ENCODE measurements around the gene KDM8.
"Not testable (repeated sequence)": the region's sequence is repeated elsewhere in the genome, so short reads cannot be mapped to it uniquely, and the experiment has no call there.

The KDM8 gene

GRCh38 chr16:27243725-27244362 is 40.5 kb downstream of the KDM8 start:
- DNase-seq (ENCODE audit: low read depth): no peak

DNA sequence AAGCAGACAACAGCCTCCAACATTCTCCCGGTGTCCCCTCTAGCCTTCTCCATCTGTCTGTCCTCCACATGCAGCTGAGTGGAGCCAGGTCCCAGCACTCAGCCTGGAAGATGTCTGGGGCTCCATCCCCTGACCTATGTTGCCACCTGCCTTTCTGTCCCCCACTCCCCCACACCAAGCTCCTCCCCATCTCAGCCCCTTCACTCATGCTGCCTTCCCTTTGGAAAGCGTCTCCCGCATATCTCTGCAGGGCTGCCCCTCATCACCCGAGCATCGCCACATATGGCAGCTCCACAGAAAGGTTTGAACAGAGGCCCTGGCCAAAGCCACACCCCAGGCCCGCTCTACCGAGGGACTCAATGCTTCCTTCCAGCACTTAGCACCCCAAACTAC is 41.0 kb downstream of the KDM8 start:
- no peak for DNase-seq (ENCODE audit: low read depth)

- DNase-seq (ENCODE audit: low read depth): no peak
Observed at GRCh38 chr16:27245276-27246172, 42.2 kb downstream of the KDM8 start.

DNA sequence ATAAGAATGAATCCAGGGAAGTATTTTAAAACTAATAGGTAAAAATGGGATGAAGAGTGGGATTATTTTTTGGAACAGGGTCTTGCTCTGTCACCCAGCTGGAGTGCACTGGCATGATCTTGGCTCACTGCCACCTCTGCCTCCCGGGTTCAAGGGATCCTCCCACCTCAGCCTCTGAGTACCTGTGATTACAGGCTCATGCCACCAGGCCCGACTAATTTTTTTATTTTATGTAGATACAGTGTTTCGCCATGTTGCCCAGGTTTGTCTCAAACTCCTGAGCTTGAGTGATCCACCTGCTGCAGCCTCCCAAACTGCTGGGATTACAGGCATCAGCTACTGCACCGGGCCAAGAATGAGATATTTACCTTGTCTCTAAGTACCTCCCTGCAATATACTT is 43.1 kb downstream of the KDM8 start:
- no peak for DNase-seq (ENCODE audit: low read depth)

GRCh38 chr16:27247076-27247475 is 43.8 kb downstream of the KDM8 start:
- not testable (repeated sequence) for DNase-seq (ENCODE audit: low read depth)

DNA sequence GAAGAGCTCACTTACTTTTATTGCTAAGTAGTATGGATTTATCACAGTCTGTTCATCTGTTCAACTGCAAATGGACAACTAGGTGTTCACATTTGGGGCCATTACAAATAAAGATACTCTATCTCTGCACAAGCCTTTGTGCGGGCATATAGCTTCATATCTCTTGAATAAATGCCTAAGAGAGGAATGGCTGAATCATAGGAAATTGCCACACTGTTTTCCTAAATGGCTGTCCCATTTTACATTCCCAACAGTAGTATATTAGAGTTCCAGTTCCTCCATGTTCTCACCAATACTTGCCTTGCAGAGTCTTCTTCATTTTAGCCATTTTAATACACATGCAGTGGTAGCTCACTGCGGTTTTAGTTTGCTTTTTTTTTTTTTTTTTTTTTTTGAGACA is 44.7 kb downstream of the KDM8 start:
- DNase-seq (ENCODE audit: low read depth): no peak

DNA sequence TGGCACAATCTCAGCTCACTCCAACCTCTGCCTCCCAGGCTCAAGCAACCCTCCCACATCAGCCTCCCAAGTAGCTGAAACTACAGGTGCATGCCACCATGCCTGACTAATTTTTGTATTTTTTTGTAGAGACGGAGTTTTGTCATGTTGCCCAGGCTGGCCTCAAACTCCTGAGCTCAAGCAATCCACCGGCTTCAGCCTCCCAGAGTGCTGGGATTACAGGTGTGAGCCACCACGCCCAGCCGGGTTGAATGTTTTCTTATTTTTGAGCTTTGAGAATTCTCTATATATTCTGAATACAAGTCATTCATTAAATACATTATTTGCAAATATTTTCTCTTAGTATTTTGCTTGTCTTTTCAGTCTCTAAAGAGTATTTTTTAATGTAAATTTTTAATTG is 45.6 kb downstream of the KDM8 start:
- not testable (repeated sequence) for DNase-seq (ENCODE audit: low read depth)

DNA sequence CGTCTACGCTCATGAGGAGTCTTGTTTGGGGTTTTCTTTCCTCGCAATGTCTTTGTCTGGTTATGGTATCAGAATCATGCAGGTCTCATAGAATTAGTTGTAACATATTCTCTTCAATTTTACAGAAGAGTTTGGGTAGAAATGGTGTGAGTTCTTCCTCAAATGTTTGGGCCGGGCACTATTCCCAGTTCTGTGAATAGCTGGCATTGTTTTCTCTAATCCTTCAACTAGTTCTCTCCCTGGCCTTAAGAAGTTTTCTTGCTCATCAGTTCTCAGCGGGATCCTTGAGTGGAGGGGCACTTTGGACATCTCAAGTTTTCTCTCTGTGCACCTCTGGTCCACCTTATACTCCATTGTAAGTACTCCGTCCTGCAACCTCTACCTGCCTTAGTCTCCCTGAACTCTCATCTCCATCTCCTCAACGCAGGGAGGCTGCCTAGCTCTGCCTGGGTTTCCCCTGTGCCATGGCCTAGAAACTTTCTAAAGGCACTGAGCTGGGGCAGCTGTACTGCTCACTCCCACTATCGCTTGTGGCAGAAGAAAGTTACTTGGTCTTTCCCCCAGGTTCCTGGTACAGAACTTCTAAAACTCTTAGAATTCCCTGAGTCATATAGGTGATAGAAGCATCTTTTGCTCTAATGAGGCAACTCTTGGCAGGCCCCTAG is 48.3 kb downstream of the KDM8 start:
- DNase-seq (ENCODE audit: low read depth): no peak

DNA sequence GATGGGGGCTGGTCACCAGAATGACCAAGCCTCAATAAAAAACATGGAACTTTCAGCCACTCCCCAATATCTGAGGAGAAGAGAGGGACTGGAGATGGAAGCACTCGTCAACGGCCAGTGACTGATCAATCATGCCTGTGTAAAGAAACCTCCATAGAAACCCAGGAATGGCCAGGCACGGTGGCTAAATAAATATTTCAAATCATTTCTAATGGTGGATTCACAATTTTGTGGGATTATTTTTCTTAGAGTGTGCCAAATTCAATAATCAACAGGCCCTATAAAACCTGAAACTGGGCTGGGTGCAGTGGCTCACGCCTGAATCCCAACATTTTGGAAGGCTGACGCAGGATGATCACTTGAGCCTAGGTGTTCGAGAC is 48.9 kb downstream of the KDM8 start:
- DNase-seq (ENCODE audit: low read depth): no peak

- DNase-seq (ENCODE audit: low read depth): no peak
Observed at GRCh38 chr16:27253526-27253930, 50.2 kb downstream of the KDM8 start.

DNA sequence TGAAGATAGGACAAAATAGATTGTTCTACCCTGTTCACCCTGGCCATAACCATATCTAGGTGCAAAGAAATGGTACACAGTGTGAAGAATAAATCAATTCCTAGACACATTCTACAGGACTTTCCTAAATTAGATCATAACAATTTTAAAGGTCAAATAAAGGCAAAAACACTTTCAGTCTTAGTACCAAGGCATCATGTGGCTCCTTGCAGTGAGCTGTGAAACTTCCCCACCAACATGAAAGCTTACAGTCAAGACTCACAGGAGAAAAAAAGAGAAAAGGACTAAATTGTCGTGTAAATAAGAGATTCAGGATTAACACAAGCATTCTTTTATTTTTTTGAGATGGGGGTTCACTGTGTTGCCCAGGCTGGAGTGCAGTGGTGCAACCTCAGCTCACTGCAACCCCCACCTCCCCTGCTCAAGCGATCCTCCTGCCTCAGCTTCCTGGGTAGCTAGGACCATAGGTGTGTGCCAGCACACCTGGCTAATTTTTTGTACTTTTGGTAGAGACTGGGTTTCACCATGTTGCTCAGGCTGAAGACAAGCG is 51.0 kb downstream of the KDM8 start:
- no peak for DNase-seq (ENCODE audit: low read depth)

DNA sequence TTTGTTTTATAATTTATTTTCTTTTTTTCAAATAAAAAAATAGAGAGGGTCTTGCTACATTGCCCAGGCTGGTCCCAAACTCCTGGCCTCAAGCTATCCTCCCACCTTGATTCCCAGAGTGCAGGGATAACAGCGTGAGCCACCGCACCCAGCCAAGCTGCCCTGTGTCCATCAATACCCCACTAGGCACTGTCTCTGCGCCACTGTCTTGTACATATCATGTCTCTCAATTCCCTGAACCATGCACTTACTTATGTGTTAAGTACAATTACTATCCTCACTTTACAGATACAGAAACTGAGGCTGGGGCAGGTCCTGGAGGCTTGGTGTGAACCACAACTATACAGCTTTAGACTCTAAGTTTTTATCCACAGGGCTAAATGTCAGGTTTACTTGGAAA is 53.5 kb downstream of the KDM8 start:
- DNase-seq (ENCODE audit: low read depth): no peak

- no peak for DNase-seq (ENCODE audit: low read depth)
Observed at GRCh38 chr16:27257271-27257670, 53.9 kb downstream of the KDM8 start.

DNA sequence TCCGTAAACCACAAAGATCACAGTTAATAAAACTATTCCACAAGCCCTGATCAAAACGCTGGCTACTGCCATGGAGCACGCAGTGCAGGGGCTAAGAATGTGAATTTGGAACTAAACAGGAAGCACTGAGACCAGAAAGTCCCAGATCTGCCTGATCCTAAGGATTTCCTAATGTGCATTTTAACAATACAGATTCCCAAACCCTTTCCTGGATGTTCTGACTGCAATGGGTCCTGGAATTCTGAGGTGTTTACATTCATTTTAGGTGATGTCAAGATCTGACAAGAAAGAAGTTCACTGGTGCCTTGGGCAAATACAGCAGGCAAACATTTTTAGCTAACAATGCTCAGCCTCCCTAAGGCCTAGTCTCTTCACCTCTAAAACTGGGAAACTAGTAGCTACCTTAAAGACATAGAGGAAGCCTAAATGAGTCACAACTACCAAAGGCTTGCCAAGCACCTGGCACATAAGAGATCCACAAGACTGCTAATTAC is 55.0 kb downstream of the KDM8 start:
- no peak for DNase-seq (ENCODE audit: low read depth)

- no peak for DNase-seq (ENCODE audit: low read depth)
Observed at GRCh38 chr16:27259710-27260109, 56.4 kb downstream of the KDM8 start.

DNA sequence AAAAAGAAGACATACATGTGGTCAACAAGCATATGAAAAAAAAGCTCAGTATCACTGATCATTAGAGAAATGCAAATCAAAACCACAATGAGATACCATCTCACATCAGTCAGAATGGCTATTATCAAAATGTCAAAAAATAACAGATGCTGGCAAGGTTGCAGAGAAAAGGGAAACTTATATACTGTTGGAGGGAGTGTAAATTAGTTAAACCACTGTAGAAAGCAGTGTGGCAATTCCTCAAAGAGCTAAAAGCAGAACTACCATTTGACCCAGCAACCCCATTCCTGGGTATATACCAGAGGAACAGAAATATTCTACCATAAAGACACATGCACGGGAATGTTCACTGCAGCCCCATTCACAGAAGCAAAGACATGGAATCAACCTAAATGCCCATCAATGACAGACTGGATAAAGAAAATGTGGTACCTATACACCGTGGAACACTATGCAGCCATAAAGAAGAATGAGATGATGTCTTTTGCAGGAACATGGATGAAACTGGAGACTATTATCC is 59.6 kb downstream of the KDM8 start:
- not testable (repeated sequence) for DNase-seq (ENCODE audit: low read depth)

GRCh38 chr16:27264151-27264550 is 60.8 kb downstream of the KDM8 start:
- no peak for DNase-seq (ENCODE audit: low read depth)

DNA sequence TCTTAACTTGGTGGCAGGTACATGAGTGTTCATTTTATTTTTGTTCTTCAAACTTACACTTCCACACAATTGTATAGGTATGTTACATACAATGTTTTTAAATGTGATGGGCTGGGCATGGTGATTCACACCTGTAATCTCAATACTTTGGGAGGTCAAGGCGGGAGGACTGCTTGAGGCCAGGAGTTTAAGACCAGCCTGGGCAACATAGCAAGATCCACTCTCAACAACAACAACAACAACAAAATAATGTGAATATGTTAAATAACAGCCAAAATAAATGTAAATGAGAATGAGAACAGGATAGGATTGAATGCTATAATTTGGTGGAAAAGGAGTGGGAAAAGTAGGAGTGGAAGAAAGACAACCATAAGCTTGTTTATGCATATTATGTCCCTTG is 62.7 kb downstream of the KDM8 start:
- no peak for DNase-seq (ENCODE audit: low read depth)

DNA sequence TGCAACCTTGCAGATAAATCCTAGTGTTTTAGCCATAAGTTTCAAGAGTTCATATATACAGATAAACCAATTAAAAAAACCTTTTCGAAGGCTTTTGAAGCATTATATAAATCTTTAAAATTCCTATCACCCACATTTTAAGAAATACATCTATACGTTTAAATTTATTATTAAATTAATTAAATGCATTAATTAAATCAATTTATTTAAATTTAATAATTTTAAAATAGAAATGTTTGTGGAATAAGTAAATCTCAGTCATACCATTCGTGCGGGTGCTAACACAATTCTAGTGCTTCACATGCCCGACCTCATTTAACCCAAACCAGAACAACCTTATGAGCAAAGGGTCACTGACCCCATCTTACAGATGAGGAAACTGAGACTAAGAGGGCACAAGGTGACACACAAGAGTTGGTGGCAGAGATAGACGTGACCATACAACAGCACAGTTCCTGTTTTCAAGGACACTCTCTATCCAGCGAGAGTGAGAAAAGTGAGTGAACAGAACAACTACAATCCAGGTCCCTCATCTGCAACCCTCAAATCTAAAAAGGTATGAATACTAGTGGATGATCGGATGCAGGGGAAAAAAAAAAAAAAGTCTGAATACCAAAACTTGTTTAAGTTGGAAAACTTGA is 63.8 kb downstream of the KDM8 start:
- DNase-seq (ENCODE audit: low read depth): no peak

GRCh38 chr16:27268376-27269299 is 65.3 kb downstream of the KDM8 start, which contains the start of gene NSMCE1:
NSMCE1 (minus strand) TSS chr16:27268772; CDS start chr16:27257570, 11,202 bp downstream.
- DNase-seq (ENCODE audit: low read depth): peak; percentile 87
